Upper lobe of left lung (tissue), 6 donors: ENCODE data around the gene SPSB1. TPM values are rescaled to one million over a fixed set of nuclear protein-coding genes. Genes with fewer than 3 reads are reported as not detected.

Source experiments
- ATAC-seq, 2 donors: fragments of 200-7000 bp; cut with Tn5 transposase; one replicate each; pipeline ENCODE4 v1.9.1; 2022; ENCODE audit warnings: mild to moderate bottlenecking in 2 of 2, moderate library complexity in 2 of 2; ENCODE audit not compliant: low FRiP score in 2 of 2
- DNase-seq, 2 donors: peaks; one replicate each; pipeline ENCODE4 v3.0.0-alpha.2; 2019 to 2020
- H3K27ac ChIP-seq, 4 donors: fragments of 200-600 bp; sonication (generic); one replicate each; pipeline ENCODE4 v1.5.1; 2016 to 2019
- H3K27me3 ChIP-seq, 4 donors: fragments of 200-600 bp; sonication (generic); one replicate each; pipeline ENCODE4 v1.5.1; 2017 to 2019
- H3K36me3 ChIP-seq, 4 donors: fragments of 200-600 bp; sonication (generic); one replicate each; pipeline ENCODE4 v1.5.1; 2016 to 2019
- H3K4me1 ChIP-seq, 4 donors: fragments of 200-600 bp; sonication (generic); one replicate each; pipeline ENCODE4 v1.5.1; 2018 to 2019
- H3K4me3 ChIP-seq, 4 donors: fragments of 200-600 bp; sonication (generic); one replicate each; pipeline ENCODE4 v1.5.1; 2017 to 2019; ENCODE audit warnings: mild to moderate bottlenecking in 2 of 4, moderate library complexity in 1 of 4
- H3K9me3 ChIP-seq, 4 donors: fragments of 200-600 bp; sonication (generic); one replicate each; pipeline ENCODE4 v1.5.1; 2018 to 2019
- EP300 ChIP-seq, 4 donors: sonication (generic); formaldehyde crosslinking; IDR thresholded peaks; one replicate each; pipeline ENCODE4 v1.5.1; 2017; ENCODE audit warnings: antibody characterized with exemption in 4 of 4, control low read depth in 2 of 4
- POLR2A ChIP-seq, 4 donors: fragments of 450-650 bp; IDR thresholded peaks; one replicate each; pipeline ENCODE4 v1.5.1; 2016 to 2017; ENCODE audit warnings: antibody characterized with exemption in 4 of 4, mild to moderate bottlenecking in 2 of 4
- POLR2AphosphoS5 ChIP-seq, 2 donors: sonication (generic); formaldehyde crosslinking; IDR thresholded peaks; one replicate each; pipeline ENCODE4 v1.5.1; 2017; ENCODE audit warnings: antibody characterized with exemption in 2 of 2
- WGBS, 2 donors: methylation state at CpG; one replicate each; pipeline ENCODE4 v1.1.5; 2017 to 2018; 5-methylcytosine and 5-hydroxymethylcytosine counted together
- total RNA-seq, 6 donors: library from RNA; depleted of rRNA in 4 of 6; stranded (reverse); fragments of >200 nt in 4 of 6; gene quantifications; one replicate each; pipeline versions ENCODE4 v1.1.0 to v1.2.1, GENCODE V29; 2016 to 2021
- TF ChIP-seq, protein P1 (sequence below), 6 experiments: fragments of 450-650 bp in 4 of 6; fragments of 200-600 bp in 2 of 6; sonication (generic) in 2 of 6; IDR thresholded peaks; one replicate each; pipeline ENCODE4 v1.5.1; 2016 to 2019; ENCODE audit warnings: antibody characterized with exemption in 6 of 6
- donor health status: DM: no; HTN: no; CAD: no; lungs with moderate emphysema.
- donor health status: DM: no; HTN: yes; CAD: no; lungs with severe emphysema.

SPSB1 gene
- total RNA-seq, 6 donors from 2014 or later: 21.0 to 49.1 (median 30.3) TPM

DNA sequence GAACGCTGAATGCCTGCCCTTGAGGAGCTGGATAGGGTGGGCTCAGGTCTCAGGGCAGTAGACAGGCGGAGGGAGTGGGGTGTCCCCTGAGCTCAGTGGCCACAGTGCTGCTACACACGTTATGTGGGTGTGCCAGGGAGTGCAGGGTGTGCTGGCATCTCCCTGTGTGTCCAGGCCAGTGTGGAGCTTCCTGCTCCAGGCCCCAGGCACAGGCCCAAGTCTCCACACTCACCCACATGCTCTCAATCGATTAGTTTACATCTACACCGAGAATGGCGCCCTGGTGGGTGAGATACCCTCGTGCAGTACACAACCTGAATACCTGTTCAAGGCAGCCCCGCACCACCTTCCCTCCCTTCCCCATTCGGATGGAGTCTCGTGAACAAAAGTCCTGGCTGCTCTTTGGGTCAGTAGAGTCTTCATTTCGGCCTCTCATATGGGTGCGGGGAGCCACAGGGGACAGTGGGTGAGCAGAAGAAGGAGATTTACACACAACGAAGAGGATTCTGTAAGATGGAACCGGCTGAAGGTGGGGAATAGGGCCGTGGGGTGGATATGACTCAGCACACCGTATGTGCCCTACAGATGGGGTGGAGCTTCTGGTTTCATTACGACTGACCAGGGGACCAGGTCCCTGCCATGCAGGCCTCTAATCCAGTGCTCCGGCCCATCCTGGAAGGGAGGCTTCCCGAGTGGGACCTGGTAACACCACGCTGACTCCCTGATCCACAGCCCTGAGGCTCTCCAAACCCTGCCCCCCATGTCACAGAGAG is 93.3 kb downstream of the SPSB1 start:
- ATAC-seq (no peak), DNase-seq (no peak)
- Histone ChIP-seq H3K4me1 (peaks cover 0 to 7% (median 0%) of the 10 kb centered on the region in 4 donors), H3K27me3 (no peaks in the 10 kb centered on the region), H3K27ac (no peak overlapping the region), H3K4me3 (no peak overlapping the region), H3K9me3 (no peaks in the 10 kb centered on the region), H3K36me3 (no peaks in the 10 kb centered on the region)
- WGBS, 2 donors: 79 to 85% methylated on average over 19 to 20 of the region's 20 CpGs
- TF ChIP-seq EP300 (IDR thresholded peaks at IDR 0.05) (no peak), POLR2AphosphoS5 (IDR thresholded peaks at IDR 0.05) (no peak)
- TF ChIP-seq, protein P1, sequence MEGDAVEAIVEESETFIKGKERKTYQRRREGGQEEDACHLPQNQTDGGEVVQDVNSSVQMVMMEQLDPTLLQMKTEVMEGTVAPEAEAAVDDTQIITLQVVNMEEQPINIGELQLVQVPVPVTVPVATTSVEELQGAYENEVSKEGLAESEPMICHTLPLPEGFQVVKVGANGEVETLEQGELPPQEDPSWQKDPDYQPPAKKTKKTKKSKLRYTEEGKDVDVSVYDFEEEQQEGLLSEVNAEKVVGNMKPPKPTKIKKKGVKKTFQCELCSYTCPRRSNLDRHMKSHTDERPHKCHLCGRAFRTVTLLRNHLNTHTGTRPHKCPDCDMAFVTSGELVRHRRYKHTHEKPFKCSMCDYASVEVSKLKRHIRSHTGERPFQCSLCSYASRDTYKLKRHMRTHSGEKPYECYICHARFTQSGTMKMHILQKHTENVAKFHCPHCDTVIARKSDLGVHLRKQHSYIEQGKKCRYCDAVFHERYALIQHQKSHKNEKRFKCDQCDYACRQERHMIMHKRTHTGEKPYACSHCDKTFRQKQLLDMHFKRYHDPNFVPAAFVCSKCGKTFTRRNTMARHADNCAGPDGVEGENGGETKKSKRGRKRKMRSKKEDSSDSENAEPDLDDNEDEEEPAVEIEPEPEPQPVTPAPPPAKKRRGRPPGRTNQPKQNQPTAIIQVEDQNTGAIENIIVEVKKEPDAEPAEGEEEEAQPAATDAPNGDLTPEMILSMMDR (IDR thresholded peaks at IDR 0.05): no peak

DNA sequence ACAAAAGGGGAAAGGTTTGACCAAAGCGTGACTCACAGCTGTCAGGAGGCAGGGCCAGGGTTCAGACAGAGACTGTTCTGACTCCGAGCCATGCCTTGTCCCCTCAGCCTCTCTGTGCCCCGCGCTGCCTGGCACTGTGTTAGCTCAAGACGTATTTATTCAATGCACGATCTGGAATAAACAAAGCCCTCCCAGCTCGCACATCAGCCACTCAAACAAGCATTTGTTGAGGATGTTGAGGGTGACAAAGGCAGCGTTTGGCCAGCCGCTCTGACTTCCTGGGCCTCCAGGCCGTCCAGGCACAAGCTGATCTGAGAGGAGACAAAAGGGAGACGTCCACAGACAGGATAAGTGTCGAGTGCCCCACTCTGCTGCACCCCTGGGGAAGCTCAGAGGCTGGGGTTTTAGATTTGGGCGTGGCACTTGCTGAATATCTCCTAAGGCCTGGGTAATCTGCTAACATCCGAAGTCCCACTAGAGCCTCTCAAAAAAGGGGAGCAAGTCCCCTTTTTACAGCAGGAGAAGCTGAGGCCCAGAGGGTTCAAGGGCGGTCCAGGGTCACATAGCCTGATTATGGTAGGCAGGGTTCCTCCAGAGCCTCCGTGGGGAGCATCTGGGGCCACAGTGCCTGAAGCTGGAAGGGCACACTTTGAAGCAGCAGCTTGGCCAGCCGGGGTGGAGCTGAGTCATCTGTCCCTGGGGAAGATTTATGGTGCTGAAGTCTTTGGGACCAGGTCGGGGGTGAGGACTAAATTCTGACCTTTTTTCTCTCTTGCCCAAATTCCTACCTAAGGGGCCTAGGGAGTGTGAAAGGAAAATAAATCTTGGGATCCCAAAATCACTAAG is 95.9 kb downstream of the SPSB1 start:
- H3K4me3 ChIP-seq: no peak overlapping the region
- H3K36me3 ChIP-seq: no peaks in the 10 kb centered on the region
- H3K27me3 ChIP-seq: no peaks in the 10 kb centered on the region
- ATAC-seq (no peak), DNase-seq (no peak)
- no peaks in the 10 kb centered on the region for H3K4me1 ChIP-seq
- H3K9me3 ChIP-seq: no peaks in the 10 kb centered on the region
- H3K27ac ChIP-seq: no peak overlapping the region
- 53 to 68% methylated on average over 13 to 18 of the region's 18 CpGs for WGBS, 2 donors
- TF ChIP-seq POLR2A (IDR thresholded peaks at IDR 0.05) (no peak), EP300 (IDR thresholded peaks at IDR 0.05) (no peak), POLR2AphosphoS5 (IDR thresholded peaks at IDR 0.05) (no peak)
- TF ChIP-seq, protein P1 (IDR thresholded peaks at IDR 0.05): no peak

DNA sequence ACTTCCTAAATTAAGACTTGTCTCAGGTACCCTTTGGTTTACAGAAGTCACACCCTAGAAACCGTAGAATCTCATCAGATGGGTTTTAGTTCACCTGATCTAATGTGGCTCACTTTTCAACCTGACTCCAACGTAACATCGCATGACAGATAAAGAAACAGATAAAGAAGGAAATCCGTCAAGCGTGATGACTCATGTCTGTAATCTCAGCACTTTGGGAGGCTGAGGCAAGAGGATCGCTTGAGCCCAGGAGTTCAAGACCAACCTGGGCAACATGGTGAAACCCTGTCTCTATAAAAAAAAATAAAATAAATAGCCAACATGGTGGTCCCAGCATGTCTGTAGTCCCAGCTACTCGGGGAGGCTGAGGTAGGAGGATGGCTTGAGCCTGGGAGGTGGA is 97.3 kb downstream of the SPSB1 start:
- ATAC-seq (no peak), DNase-seq (no peak)
- Histone ChIP-seq H3K36me3 (no peaks in the 10 kb centered on the region), H3K9me3 (peaks cover 0 to 2% (median 0%) of the 10 kb centered on the region in 4 donors), H3K4me1 (no peaks in the 10 kb centered on the region), H3K4me3 (no peak overlapping the region), H3K27ac (no peak overlapping the region), H3K27me3 (no peaks in the 10 kb centered on the region)
- 84 to 85% methylated on average over 7 of the region's 7 CpGs for WGBS, 2 donors
- TF ChIP-seq, protein P1 (IDR thresholded peaks at IDR 0.05): no peak
- TF ChIP-seq POLR2A (IDR thresholded peaks at IDR 0.05): no peak
- TF ChIP-seq POLR2AphosphoS5 (IDR thresholded peaks at IDR 0.05): no peak
- TF ChIP-seq EP300 (IDR thresholded peaks at IDR 0.05): no peak

DNA sequence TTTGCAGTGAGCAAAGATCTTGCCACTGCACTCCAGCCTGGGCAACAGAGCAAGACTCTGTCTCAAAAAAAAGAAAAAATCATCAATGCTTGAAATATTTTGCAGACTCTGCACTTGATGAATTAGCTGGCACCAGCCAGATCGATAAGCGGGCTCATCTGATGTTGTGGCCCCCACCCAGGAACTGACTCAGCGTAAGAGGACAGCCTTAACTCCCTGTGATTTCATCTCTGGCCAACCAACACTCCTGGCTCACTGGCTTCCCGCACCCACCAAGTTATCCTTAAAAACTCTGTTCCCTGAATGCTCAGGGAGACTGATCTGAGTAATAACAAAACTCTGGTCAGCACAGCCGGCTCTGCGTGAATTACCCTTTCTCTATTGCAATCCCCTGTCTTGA is 98.9 kb downstream of the SPSB1 start:
- 90 to 92% methylated on average over 6 of the region's 6 CpGs for WGBS, 2 donors
- Histone ChIP-seq H3K27ac (no peak overlapping the region), H3K27me3 (no peaks in the 10 kb centered on the region), H3K4me3 (no peak overlapping the region), H3K36me3 (no peaks in the 10 kb centered on the region), H3K4me1 (no peaks in the 10 kb centered on the region), H3K9me3 (peaks cover 0 to 4% (median 0%) of the 10 kb centered on the region in 4 donors)
- DNase-seq: no peak
- peak in 1 of 2 donors; percentile 57 for ATAC-seq
- TF ChIP-seq POLR2AphosphoS5 (IDR thresholded peaks at IDR 0.05) (no peak), EP300 (IDR thresholded peaks at IDR 0.05) (no peak), POLR2A (IDR thresholded peaks at IDR 0.05) (no peak)
- TF ChIP-seq, protein P1 (IDR thresholded peaks at IDR 0.05): no peak
